Activated T-helper 2 cell treated with anti-CD3 and anti-CD28 coated beads, Interferon-gamma antibody, Interleukin-2, Interleukin-4, amounts not matched to agents 10 μg/mL and 5 μg/mL and 100 μg/mL, durations not matched to agents 14 hours and 24 hours and 36 hours (primary cell): ENCODE data around the gene ARID5A. TPM values are rescaled to one million over a fixed set of nuclear protein-coding genes. Genes with fewer than 3 reads are reported as not detected.

ENCODE experiments used
- DNase-seq: peaks from one replicate; pipeline ENCODE4 v3.0.0; 2021; ENCODE audit warnings: low spot score
- H3K27ac Mint-ChIP-seq: one replicate; pipeline ENCODE4 v1.8.0; 2021; ENCODE audit warnings: mixed read lengths
- H3K27me3 Mint-ChIP-seq: one replicate; pipeline ENCODE4 v1.8.0; 2021; ENCODE audit warnings: low read depth, mixed read lengths
- H3K36me3 Mint-ChIP-seq: one replicate; pipeline ENCODE4 v1.8.0; 2021; ENCODE audit warnings: low read depth, mixed read lengths
- H3K4me1 Mint-ChIP-seq: one replicate; pipeline ENCODE4 v1.8.0; 2021; ENCODE audit warnings: low read depth, mixed read lengths
- H3K4me3 Mint-ChIP-seq: one replicate; pipeline ENCODE4 v1.8.0; 2021; ENCODE audit warnings: low read depth, mild to moderate bottlenecking, moderate library complexity, mixed read lengths
- H3K9me3 Mint-ChIP-seq: one replicate; pipeline ENCODE4 v1.8.0; 2021; ENCODE audit warnings: mixed read lengths
- intact Hi-C: fragments of 100-400 bp; cut with micrococcal nuclease; formaldehyde crosslinking; loops from one replicate; pipeline ENCODE4 v1.15.1; 2023
- total RNA-seq: library from RNA; stranded (reverse); gene quantifications from 2 replicates; pipeline ENCODE4 v1.2.3, GENCODE V29; 2022

ARID5A gene
- total RNA-seq, 1 donor from 2014 or later: 170 TPM

- DNase-seq: no peak
Observed at GRCh38 chr2:96532641-96533291, 3.8 kb upstream of the ARID5A start.

GRCh38 chr2:96533292-96534073 lies 3.1 kb upstream of the ARID5A start:
- H3K9me3 Mint-ChIP-seq: no peaks in the 10 kb centered on the region
- H3K27ac Mint-ChIP-seq: peak overlapping the region; percentile 38
- no peak for DNase-seq
- peaks cover 13% of the 10 kb centered on the region for H3K36me3 Mint-ChIP-seq
- peaks cover 71% of the 10 kb centered on the region for H3K4me1 Mint-ChIP-seq
- intact Hi-C loops: loop anchor here (2.0 to 10.0 kb wide), 2 partner anchors 47 to 231 kb away; partner anchors contain the start of gene CNNM4
- H3K27me3 Mint-ChIP-seq: no peaks in the 10 kb centered on the region
- H3K4me3 Mint-ChIP-seq: no peak overlapping the region

More at GRCh38 chr2:96532641-96533291, 3.8 kb upstream of the ARID5A start:
- intact Hi-C loops: loop anchor here (2.0 to 10.0 kb wide), 2 partner anchors 46 to 232 kb away; partner anchors contain the start of gene CNNM4
- Mint-ChIP-seq H3K9me3 (no peaks in the 10 kb centered on the region), H3K4me1 (peaks cover 77% of the 10 kb centered on the region), H3K4me3 (no peak overlapping the region), H3K36me3 (peaks cover 5% of the 10 kb centered on the region), H3K27me3 (no peaks in the 10 kb centered on the region), H3K27ac (peak overlapping the region; percentile 86)

GRCh38 chr2:96534141-96534540 lies 2.4 kb upstream of the ARID5A start:
- Mint-ChIP-seq H3K4me1 (peaks cover 71% of the 10 kb centered on the region), H3K27me3 (no peaks in the 10 kb centered on the region), H3K27ac (peak overlapping the region; percentile 24), H3K4me3 (no peak overlapping the region), H3K36me3 (peaks cover 19% of the 10 kb centered on the region), H3K9me3 (no peaks in the 10 kb centered on the region)
- intact Hi-C loops: loop anchor here (10.0 kb wide), 1 partner anchor 231 kb away; the partner anchor contains the start of gene CNNM4
- DNase-seq: no peak

GRCh38 chr2:96534701-96535181 lies 1.8 kb upstream of the ARID5A start:
- DNase-seq: no peak
- Mint-ChIP-seq H3K4me3 (no peak overlapping the region), H3K36me3 (peaks cover 25% of the 10 kb centered on the region), H3K27me3 (no peaks in the 10 kb centered on the region), H3K27ac (no peak overlapping the region), H3K4me1 (peaks cover 71% of the 10 kb centered on the region), H3K9me3 (no peaks in the 10 kb centered on the region)
- intact Hi-C loops: loop anchor here (5.0 to 10.0 kb wide), 7 partner anchors 68 to 387 kb away; partner anchors contain the start of genes ANKRD39, CIAO1, CNNM4 and DUSP2

- intact Hi-C loops: loop anchor here (5.0 to 10.0 kb wide), 7 partner anchors 67 to 388 kb away; partner anchors contain the start of genes ANKRD39, CIAO1, CNNM4 and DUSP2
- no peak for DNase-seq
- H3K9me3 Mint-ChIP-seq: no peaks in the 10 kb centered on the region
- H3K27me3 Mint-ChIP-seq: no peaks in the 10 kb centered on the region
- H3K4me3 Mint-ChIP-seq: no peak overlapping the region
- H3K4me1 Mint-ChIP-seq: peaks cover 71% of the 10 kb centered on the region
- no peak overlapping the region for H3K27ac Mint-ChIP-seq
- peaks cover 31% of the 10 kb centered on the region for H3K36me3 Mint-ChIP-seq
Observed at GRCh38 chr2:96535331-96535730, 1.2 kb upstream of the ARID5A start.

- DNase-seq: peak; percentile 90
- Mint-ChIP-seq H3K27me3 (no peaks in the 10 kb centered on the region), H3K27ac (peak overlapping the region; percentile 91), H3K9me3 (no peaks in the 10 kb centered on the region), H3K4me1 (peaks cover 63% of the 10 kb centered on the region), H3K36me3 (peaks cover 47% of the 10 kb centered on the region), H3K4me3 (peak overlapping the region; percentile 94)
- intact Hi-C loops: loop anchor here (2.0 to 10.0 kb wide), 8 partner anchors 18 to 390 kb away; partner anchors contain the start of genes ANKRD39, CIAO1, CNNM4 and DUSP2
Observed at GRCh38 chr2:96537066-96537733, 648 bp downstream of the ARID5A start.

GRCh38 chr2:96537734-96538486 lies 1.4 kb downstream of the ARID5A start:
- H3K4me3 Mint-ChIP-seq: peak overlapping the region; percentile 94
- H3K27me3 Mint-ChIP-seq: no peaks in the 10 kb centered on the region
- DNase-seq: peak; percentile 42
- no peaks in the 10 kb centered on the region for H3K9me3 Mint-ChIP-seq
- intact Hi-C loops: loop anchor here (1.0 to 10.0 kb wide), 10 partner anchors 14 to 391 kb away; partner anchors contain the start of genes ANKRD39, CIAO1, CNNM4 and DUSP2
- H3K36me3 Mint-ChIP-seq: peaks cover 54% of the 10 kb centered on the region
- peaks cover 60% of the 10 kb centered on the region for H3K4me1 Mint-ChIP-seq
- H3K27ac Mint-ChIP-seq: peak overlapping the region; percentile 92

GRCh38 chr2:96538487-96539214 lies 2.1 kb downstream of the ARID5A start:
- peaks cover 60% of the 10 kb centered on the region for H3K4me1 Mint-ChIP-seq
- peak overlapping the region; percentile 94 for H3K4me3 Mint-ChIP-seq
- no peaks in the 10 kb centered on the region for H3K9me3 Mint-ChIP-seq
- H3K27me3 Mint-ChIP-seq: no peaks in the 10 kb centered on the region
- H3K36me3 Mint-ChIP-seq: peaks cover 62% of the 10 kb centered on the region
- peak; percentile 83 for DNase-seq
- H3K27ac Mint-ChIP-seq: peak overlapping the region; percentile 92
- intact Hi-C loops: loop anchor here (1.0 to 10.0 kb wide), 9 partner anchors 14 to 391 kb away; partner anchors contain the start of genes ANKRD39, CIAO1, CNNM4 and DUSP2

GRCh38 chr2:96539215-96539920 lies 2.8 kb downstream of the ARID5A start:
- H3K27me3 Mint-ChIP-seq: no peaks in the 10 kb centered on the region
- intact Hi-C loops: loop anchor here (2.0 to 10.0 kb wide), 8 partner anchors 63 to 392 kb away; partner anchors contain the start of genes ANKRD39, CIAO1, CNNM4 and DUSP2
- H3K4me1 Mint-ChIP-seq: peaks cover 60% of the 10 kb centered on the region
- H3K27ac Mint-ChIP-seq: peak overlapping the region; percentile 92
- H3K9me3 Mint-ChIP-seq: no peaks in the 10 kb centered on the region
- peaks cover 69% of the 10 kb centered on the region for H3K36me3 Mint-ChIP-seq
- H3K4me3 Mint-ChIP-seq: peak overlapping the region; percentile 94
- DNase-seq: no peak

- intact Hi-C loops: no loop called here
- no peak overlapping the region for H3K27ac Mint-ChIP-seq
- H3K36me3 Mint-ChIP-seq: peaks cover 77% of the 10 kb centered on the region
- peak overlapping the region; percentile 94 for H3K4me3 Mint-ChIP-seq
- no peak for DNase-seq
- peaks cover 61% of the 10 kb centered on the region for H3K4me1 Mint-ChIP-seq
- H3K9me3 Mint-ChIP-seq: no peaks in the 10 kb centered on the region
- no peaks in the 10 kb centered on the region for H3K27me3 Mint-ChIP-seq
Observed at GRCh38 chr2:96540136-96540535, 3.6 kb downstream of the ARID5A start.
